OCI-M1 (cell line): ENCODE measurements around the gene STX4.

Source experiments
- DNase-seq: peaks from one replicate; lab custom pipeline; 2025; lab: John Stamatoyannopoulos, UW

Gene STX4

DNA sequence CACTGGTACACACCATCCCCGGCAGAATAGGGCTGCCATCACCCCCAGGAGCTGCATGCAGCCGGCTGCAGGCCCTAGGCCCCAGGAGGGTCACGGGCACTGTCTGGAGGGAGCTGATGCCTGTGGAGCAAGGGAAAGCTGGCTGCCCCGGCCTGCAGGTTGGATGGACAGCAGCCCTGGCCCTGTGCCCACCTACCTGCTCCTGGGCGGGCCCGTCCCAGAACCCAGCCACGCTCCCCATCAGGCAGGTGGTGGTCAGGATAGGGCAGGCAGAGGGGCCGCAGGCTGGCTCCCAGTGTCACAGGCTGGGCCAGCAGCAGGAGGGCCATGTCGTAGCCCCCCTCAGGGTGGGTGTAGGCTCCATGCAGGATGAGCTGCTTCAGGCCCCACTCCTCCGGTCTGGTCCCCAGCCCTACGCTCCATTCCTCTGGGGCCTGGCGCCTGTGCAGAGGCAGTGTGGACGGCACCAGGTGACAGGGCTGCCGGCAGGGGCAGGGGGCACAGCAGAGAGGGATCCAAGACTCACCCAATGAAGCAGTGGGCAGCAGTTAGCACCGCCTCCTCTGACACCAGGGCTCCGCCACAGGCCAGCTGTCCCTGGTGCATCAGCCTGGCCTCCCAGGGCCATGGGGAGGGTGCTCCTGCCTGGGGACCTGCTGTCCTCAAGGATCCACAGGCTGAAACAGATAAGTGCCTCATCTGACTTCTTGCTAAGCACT is 51.4 kb downstream of the STX4 start:
- DNase-seq: no peak

DNA sequence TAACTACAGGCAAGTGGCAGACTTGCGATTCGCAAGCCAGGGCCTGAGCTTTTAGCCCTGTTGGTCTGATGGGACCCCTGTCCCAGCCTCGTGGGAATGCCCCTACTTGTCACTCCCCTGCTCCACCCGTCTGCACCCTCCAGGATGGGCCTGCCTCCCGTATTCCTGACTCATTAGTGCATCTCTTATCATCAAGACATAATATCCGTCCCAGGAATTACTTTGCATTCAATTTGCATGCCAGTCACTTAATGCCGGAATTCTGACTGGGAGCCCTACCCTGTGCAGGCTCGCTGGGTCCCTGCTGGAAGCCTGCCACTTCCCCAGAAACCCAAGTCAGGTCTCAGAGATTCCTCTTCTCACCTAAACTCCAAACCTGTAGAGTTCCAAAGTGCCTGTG is 52.1 kb downstream of the STX4 start:
- DNase-seq: no peak

DNA sequence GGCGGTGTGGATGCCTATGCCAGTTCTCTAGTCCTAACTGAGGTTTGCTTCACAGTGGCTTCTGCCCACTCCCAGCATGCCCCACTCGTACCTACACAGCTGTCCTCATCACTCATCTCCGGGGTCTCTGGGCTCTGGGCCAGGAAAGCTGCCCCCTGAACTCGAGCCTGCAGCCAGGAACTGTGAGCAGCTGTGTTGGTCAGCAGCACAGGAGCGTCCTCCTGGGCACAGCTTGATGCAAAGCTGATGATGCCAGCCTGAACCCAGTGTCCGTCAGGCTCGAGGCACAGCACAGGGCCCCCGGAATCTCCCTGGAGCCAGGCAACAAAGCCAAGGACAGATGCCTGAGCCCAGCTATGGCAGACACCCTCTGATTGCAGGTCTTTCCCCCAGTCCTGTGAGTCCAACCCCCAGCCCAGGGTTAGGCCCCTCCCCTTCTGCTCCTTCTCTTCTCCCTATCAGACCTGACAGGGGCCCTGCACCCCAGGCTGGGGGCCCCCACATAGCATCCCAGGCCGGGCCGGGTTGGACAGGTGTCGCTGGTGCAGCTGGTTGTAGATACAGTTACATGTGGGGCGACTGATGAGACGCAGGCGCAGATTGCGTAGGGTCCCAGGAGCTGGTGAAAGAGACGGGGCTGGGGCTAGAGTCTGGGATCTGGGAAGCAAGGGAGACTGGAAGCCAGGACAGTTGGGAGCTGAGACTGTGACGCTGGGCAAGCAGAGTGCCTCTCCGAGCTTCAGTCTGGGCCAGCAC is 52.7 kb downstream of the STX4 start:
- DNase-seq: no peak

DNA sequence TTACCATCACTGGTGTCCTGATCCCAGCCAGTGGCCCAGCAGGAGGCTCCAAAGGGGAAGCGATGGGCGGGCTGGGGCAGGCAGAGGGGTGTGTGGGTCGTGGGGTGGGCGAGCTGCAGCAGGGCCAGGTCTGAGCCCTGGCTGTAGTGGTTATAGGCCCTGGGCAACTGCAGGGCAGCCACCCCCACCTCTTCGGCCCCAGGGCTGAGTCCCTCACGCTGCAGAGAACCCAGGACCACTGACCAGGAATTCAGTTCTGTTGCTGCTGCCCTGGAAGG is 53.2 kb downstream of the STX4 start:
- no peak for DNase-seq

DNA sequence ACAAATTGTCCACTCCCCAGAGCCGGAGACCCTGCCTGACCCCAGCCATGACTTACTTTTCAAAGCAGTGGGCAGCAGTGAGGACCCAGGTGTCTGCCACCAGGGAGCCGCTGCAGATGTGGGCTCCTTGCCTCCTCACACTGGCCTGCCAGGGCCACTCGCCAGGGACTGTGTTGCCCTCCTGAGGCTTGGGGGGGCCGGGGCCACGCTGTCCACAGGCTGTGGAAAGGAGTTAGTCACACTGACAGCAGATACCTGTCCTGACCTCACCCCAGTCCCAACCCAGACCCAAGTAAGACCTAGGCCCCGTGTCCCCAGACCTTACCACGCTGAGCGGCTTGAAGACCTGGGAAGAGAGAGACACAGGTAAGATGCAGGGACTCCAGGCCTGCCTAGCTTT is 54.1 kb downstream of the STX4 start:
- DNase-seq: no peak

DNA sequence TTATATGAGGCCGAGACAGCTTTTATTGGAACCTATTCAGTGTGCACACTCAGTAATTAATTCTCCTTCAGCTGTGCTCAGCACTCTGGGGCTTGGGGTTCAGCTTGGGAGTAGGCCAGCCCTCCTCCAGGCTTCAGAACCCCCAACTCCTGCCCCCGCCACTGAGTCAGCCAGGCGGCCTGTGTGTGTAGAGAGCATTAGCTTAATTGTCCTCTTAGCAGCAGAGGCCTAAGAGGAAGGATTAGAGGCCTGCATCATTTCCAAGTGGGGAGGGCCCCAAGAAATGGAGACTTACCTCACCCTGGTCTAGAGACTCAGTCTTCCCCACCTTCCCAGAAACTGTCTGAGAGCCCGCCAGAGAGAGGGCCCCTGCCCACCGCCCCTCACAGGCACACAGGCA is 54.6 kb downstream of the STX4 start:
- DNase-seq: no peak

DNA sequence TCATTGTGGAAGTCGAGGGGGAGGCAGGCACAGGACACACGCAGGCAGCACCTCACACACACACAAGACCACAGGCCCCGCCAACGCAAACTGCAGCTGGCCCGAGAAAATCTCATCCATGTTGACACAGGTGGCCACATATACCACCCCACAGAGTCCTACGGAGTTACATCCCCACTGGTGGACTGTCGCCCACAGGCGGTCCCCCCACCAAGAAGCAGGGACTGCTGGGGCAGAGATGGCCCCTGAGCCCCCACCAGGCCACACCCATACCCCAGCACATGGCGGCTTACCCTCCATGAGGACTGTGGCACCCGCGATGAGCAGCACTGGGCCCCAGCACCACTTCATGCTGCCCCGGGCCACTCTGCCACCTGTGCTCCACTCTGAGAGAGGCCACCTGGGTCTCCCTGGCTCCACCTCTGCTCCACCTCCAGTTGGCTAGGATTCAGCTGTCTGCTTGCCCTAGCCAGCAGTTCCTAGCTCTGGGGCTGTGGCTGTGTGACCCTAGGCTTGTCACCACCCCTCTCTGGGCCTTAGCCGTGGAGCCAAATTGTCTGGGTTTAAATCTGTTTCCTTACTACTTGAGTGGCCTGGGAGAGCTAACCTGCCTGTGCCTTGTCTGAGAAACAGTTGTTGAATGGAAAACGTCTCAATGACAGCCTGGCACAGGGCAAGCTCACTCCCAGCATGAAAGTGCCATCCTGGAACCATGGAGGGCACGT is 55.3 kb downstream of the STX4 start, which contains the start of gene PRSS53:
TSS of gene PRSS53 (minus strand) at position 485 of the 725 bp plus-strand sequence. CDS start at position 351, 134 bp downstream.
- DNase-seq: no peak

DNA sequence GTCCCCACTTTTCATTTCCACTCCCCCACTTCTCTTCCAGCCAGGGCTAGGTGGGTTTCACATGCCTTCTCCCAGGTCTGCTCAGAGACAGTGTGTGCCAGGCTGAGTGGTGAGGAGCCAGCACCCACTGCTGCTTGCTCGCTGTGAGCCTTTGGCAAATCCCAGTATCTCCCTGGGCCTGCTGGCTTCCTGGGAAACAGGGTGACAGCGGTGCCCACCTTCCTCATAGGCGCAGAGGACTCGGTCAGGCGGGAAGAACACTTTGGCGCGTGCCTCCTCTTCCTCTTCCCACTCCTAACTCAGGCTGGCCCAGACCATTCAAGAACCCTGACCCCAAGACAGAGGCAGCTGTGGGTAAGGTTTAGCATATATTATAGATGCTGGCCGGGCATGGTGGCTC is 55.8 kb downstream of the STX4 start:
- no peak for DNase-seq
